GM19397 (cell line): ENCODE measurements around the gene KCNJ6.

Experiments
- ATAC-seq: cut with Tn5 transposase; IDR thresholded peaks from one replicate; pipeline ENCODE4 v1.9.1; 2021; ENCODE audit warnings: mild to moderate bottlenecking, moderate library complexity; ENCODE audit not compliant: unreplicated experiment

Gene KCNJ6

DNA sequence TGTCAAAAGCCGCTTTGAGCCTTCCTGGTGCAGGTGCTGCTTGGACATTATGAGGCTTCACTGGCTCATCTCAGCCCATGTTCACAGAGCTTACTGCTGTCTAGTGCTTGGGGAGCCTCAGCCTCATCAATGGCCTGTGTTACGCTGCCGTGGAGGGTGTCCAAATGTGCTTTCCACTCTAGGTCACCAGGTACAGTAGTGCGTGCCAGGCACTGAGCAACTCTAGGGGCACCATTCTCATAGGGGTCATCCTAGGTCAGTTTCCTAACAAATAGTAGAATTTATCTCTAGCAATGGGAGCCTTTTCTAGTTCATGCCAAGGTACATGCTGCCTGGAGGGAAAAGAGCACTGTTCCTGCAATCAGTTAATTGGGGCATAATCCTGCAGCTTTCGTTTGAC, 355.9 kb downstream of the KCNJ6 start:
- ATAC-seq, result no peak

DNA sequence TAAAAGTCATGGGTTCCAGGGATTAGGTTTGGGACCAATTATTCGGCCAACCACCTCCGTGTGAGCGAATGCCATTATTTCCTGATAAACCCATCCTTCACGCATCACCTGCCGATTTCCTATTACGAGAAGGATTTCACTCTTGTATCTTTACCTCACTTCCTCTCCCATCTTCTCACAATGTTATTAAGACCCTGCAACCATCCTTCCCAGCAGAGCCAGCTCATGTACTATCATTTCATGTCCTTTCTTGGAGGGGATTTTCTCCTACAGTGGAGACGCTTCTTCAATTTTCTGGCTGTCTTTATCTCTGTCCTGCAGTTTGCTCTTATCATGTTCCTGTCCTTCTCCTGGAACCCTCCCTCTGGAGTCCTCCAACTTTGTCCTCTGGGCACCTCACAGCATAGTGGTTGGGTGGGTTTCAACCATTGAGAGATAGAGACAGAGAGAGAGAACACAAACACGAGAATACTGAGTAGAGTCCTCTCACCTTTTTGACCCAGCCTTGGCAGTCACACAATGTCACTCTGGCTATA, 357.5 kb downstream of the KCNJ6 start:
- no peak for ATAC-seq
